Mucosa of descending colon (tissue), 3 donors: ENCODE measurements around the gene RPS6KA3. TPM values are rescaled to one million over a fixed set of nuclear protein-coding genes. Genes with fewer than 3 reads are reported as not detected.

Experiments
- ATAC-seq: fragments of 200-7000 bp; cut with Tn5 transposase; one replicate; pipeline ENCODE4 v1.9.1; 2020; ENCODE audit warnings: mild to moderate bottlenecking, moderate library complexity
- DNase-seq, 3 donors: peaks; one replicate each; pipeline ENCODE4 v3.0.0-alpha.2; 2020
- H3K36me3 ChIP-seq: fragments of 200-600 bp; one replicate; pipeline ENCODE4 v1.8.0; 2021; ENCODE audit warnings: low read depth, mild to moderate bottlenecking
- H3K4me1 ChIP-seq: fragments of 200-600 bp; one replicate; pipeline ENCODE4 v1.8.0; 2021; ENCODE audit warnings: low read depth, mild to moderate bottlenecking
- H3K4me3 ChIP-seq: fragments of 200-600 bp; one replicate; pipeline ENCODE4 v1.8.0; 2021; ENCODE audit warnings: mild to moderate bottlenecking
- H3K9me3 ChIP-seq: fragments of 200-600 bp; one replicate; pipeline ENCODE4 v1.8.0; 2021; ENCODE audit warnings: mild to moderate bottlenecking
- CTCF ChIP-seq: fragments of 200-600 bp; IDR thresholded peaks from one replicate; pipeline ENCODE4 v1.8.0; 2022; ENCODE audit warnings: antibody characterized with exemption, mild to moderate bottlenecking
- intact Hi-C, 2 donors: fragments of 100-400 bp; cut with DNase I in 1 of 2; cut with micrococcal nuclease in 1 of 2; formaldehyde crosslinking; loops; one replicate each; pipeline versions ENCODE4 v1.11.0 to v1.11.1; 2022; cut with DNase I, micrococcal nuclease
- total RNA-seq, 3 donors: library from RNA; stranded (reverse); fragmentation: NEBNext Ultra II Directional in 2 of 3; extraction: Animal tissue kit (Norgen Biotek cat#: 25700) in 2 of 3; gene quantifications; one replicate each; pipeline versions ENCODE4 v1.2.1 to v1.2.4, GENCODE V29; 2021 to 2023
- donor health status: DM: no; HTN: no; CAD: no; lungs with moderate emphysema.
- donor health status: DM: no; HTN: no; CAD: no.
- donor health status: DM: no; HTN: yes; CAD: no.

Gene RPS6KA3
- total RNA-seq, 3 donors from 2014 or later, result 73.6 to 80.1 (median 73.9) TPM

GRCh38 chrX:20284992-20285391 lies 18.3 kb upstream of the RPS6KA3 start:
- DNase-seq (no peak), ATAC-seq (no peak)
- Histone ChIP-seq H3K9me3 (no peaks in the 10 kb centered on the region), H3K4me1 (no peaks in the 10 kb centered on the region), H3K36me3 (no peaks in the 10 kb centered on the region), H3K4me3 (no peak overlapping the region)
- TF ChIP-seq CTCF, result no peak
- intact Hi-C loops, result no loop called here

- no peak for ATAC-seq
- no peak for TF ChIP-seq CTCF
- DNase-seq, result no peak
- no peaks in the 10 kb centered on the region for H3K9me3 ChIP-seq
- no peaks in the 10 kb centered on the region for H3K36me3 ChIP-seq
- H3K4me1 ChIP-seq, result no peaks in the 10 kb centered on the region
- no peak overlapping the region for H3K4me3 ChIP-seq
- intact Hi-C loops, result no loop called here
Observed at GRCh38 chrX:20284444-20284843, 17.7 kb upstream of the RPS6KA3 start.

GRCh38 chrX:20280938-20281337 lies 14.2 kb upstream of the RPS6KA3 start:
- TF ChIP-seq CTCF, result no peak
- no peak overlapping the region for H3K4me3 ChIP-seq
- intact Hi-C loops, result no loop called here
- no peaks in the 10 kb centered on the region for H3K36me3 ChIP-seq
- ATAC-seq (no peak), DNase-seq (no peak)
- no peaks in the 10 kb centered on the region for H3K9me3 ChIP-seq
- no peaks in the 10 kb centered on the region for H3K4me1 ChIP-seq

- no peak for TF ChIP-seq CTCF
- no peak overlapping the region for H3K4me3 ChIP-seq
- ATAC-seq, result no peak
- intact Hi-C loops, result no loop called here
- no peaks in the 10 kb centered on the region for H3K9me3 ChIP-seq
- no peaks in the 10 kb centered on the region for H3K4me1 ChIP-seq
- DNase-seq, result no peak
- H3K36me3 ChIP-seq, result no peaks in the 10 kb centered on the region
Observed at GRCh38 chrX:20274121-20274520, 7.4 kb upstream of the RPS6KA3 start.

- no peak for DNase-seq
- intact Hi-C loops, result no loop called here
- ATAC-seq, result no peak
- Histone ChIP-seq H3K36me3 (no peaks in the 10 kb centered on the region), H3K9me3 (no peaks in the 10 kb centered on the region), H3K4me3 (no peak overlapping the region), H3K4me1 (no peaks in the 10 kb centered on the region)
- no peak for TF ChIP-seq CTCF
Observed at GRCh38 chrX:20271730-20272129, 5.0 kb upstream of the RPS6KA3 start.

GRCh38 chrX:20271186-20271585 lies 4.5 kb upstream of the RPS6KA3 start:
- no peak for TF ChIP-seq CTCF
- Histone ChIP-seq H3K36me3 (no peaks in the 10 kb centered on the region), H3K4me1 (no peaks in the 10 kb centered on the region), H3K9me3 (no peaks in the 10 kb centered on the region), H3K4me3 (no peak overlapping the region)
- intact Hi-C loops, result no loop called here
- no peak for ATAC-seq
- DNase-seq, result no peak
